GM19397 (cell line): ENCODE measurements around the gene ATG4A.

ENCODE experiments used
- ATAC-seq: cut with Tn5 transposase; IDR thresholded peaks from one replicate; pipeline ENCODE4 v1.9.1; 2021; ENCODE audit warnings: mild to moderate bottlenecking, moderate library complexity; ENCODE audit not compliant: unreplicated experiment

The ATG4A gene

DNA sequence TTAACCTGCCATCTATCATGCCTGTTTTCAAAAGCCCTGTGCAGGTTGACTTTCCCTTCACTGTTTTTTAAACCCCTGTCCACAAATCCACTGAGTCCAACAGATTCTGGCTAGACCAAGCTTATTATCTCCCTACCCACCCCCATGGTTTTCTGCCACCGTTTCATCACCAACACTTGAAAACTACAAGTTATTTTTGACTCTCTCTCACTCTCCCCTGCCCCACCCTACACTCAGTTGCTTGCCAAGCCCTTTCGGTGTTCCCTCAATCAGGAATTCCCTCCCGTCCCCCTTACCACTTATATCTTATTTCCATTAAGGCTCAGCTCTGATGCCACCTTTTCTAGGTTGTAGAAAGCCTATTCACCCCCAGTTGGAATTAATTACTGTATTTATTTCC is 29.7 kb downstream of the ATG4A start:
- no peak for ATAC-seq

DNA sequence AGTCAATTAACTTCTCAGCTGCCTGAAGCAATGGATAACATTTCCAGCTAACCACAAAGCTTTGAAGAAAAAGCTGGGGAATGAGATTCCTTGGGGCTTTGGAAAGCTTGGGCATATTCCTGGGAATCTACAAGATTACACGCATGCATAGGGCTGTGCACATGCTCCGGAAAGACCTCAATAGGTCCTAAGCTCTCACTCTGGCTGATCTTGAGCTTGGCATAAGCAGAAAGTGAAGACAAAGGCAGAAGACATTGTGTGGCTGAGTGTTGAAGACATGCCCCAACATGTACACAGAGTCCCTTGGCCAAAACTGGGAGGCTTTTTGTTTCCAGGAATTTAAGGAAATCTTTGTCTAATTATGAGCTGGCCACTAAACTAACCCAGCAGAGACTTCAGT is 31.2 kb downstream of the ATG4A start:
- no peak for ATAC-seq

DNA sequence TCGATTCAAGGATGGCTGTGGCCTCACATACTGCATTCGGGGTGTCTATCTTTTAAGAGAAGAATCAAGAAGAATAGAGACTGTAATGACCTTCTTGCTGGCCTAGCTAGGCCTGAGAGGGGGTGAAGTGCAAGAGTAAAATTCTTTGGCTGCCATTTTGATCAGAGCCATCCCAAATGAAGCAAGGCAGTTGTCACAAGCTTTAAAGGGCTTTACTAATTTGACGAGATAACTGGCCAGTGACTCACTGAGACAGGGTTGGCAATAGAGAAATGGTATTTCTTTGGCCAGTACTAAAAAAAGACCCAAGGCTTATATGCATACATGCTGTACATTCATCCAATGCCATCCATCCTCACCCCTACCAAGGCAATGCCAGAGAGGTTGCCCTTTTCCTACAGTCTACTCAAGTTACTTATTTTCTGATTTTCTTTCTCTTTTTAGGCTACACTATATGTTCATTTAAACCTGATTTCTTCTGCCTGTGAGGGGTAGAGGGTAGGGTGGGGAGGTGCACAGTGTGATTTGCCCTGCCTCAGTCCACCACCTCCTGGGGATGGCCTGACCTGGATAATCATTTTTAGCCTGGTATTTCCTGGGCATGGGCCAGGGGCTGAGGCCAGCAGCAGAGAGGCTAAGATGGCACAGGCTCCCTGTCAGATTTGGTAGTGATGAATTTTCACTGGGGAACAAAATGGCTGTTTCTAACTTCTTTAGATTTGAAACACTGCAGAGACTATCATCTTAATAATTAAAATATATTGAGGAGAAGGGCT is 32.2 kb downstream of the ATG4A start:
- ATAC-seq = no peak

DNA sequence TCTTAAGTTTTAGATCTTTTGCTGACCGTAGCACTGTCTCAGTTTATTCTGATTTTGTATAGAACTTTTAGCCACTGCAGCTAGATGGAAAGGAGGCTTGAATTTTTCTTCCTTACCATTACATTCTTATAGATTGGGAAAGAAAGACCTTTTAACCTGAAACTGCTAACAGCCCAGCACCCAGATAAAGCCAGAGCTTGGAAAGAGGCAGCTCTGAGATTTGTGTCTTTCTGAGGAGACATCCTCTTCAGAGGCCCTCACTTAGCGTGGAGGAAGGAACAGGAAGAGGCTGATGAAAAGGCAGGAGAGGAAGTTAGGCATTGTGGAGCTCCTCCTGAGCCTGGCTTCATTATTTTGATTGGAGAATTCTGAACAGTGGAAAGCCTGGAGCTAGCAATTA is 35.1 kb downstream of the ATG4A start:
- no peak for ATAC-seq

DNA sequence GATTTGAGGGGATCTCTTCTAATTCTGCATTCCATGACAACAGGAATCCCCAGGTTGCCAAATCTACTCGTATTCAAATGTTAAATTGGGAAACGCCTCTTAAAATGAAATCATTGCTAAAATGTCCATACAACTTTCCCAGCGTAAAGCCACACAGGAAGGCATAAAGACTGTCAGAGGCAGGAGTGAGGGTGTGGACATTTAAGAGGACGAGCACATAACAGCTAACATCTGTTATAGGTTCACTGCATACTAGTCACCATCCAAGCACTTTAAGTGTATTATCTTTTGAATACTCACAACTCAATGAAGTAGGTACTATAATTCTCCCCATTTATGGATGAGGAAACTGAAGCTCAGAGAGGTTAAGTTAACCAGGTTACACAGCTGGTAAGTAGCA is 35.6 kb downstream of the ATG4A start:
- ATAC-seq = no peak

- no peak for ATAC-seq
These were observed 39.3 kb downstream of the ATG4A start for GRCh38 chrX:108130889-108131288.

DNA sequence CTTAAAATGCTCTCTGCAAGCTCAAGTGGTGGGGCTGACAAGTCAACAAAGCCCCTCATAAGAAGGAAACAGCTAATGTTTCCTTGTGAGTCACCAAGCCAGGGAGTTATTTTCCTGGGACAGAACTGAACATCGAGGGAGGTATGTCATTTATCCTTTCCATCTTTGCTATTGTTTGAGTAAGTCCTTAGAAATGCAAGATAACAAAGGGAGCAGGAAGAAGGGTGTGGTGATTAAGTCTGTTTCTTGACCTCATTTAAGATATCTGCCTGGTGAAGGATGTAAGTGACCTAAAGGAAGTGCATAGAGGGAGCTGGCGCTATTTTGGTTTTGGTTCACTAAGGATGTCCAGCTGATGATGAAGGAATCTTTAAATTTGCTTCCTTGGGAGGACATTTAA is 39.9 kb downstream of the ATG4A start:
- no peak for ATAC-seq

DNA sequence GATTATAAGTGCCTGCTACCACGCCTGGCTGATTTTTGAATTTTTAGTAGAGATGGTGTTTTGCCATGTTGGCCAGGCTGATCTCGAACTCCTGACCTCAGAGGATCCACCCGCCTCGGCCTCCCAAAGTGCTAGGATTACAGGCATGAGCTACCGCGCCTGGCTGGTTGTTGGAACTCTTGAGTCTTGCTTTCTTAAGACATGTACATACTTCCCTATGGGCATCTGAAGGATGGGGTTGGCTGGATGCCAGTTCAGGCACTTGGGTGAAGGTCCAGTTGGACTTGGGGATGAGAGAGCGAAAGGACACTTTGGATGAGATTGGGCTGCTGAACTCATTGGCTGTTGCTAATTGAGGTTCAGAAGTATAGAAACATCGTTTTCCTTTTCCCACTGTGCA is 40.5 kb downstream of the ATG4A start:
- ATAC-seq = no peak

GRCh38 chrX:108132876-108133275 is 41.3 kb downstream of the ATG4A start:
- no peak for ATAC-seq

GRCh38 chrX:108134724-108135123 is 43.1 kb downstream of the ATG4A start:
- no peak for ATAC-seq

- no peak for ATAC-seq
These were observed 47.5 kb downstream of the ATG4A start for GRCh38 chrX:108138814-108139702.

- no peak for ATAC-seq
These were observed 56.9 kb downstream of the ATG4A start for GRCh38 chrX:108148524-108148923.

GRCh38 chrX:108156082-108156481 is 64.5 kb downstream of the ATG4A start:
- ATAC-seq = no peak

- no peak for ATAC-seq
These were observed 65.4 kb downstream of the ATG4A start for GRCh38 chrX:108156934-108157466.

- ATAC-seq = no peak
These were observed 66.0 kb downstream of the ATG4A start for GRCh38 chrX:108157628-108158027.

- no peak for ATAC-seq
These were observed 67.6 kb downstream of the ATG4A start for GRCh38 chrX:108159028-108159670.

- no peak for ATAC-seq
These were observed 68.7 kb downstream of the ATG4A start for GRCh38 chrX:108160309-108160708.

GRCh38 chrX:108162265-108162664 is 70.7 kb downstream of the ATG4A start:
- ATAC-seq = no peak

DNA sequence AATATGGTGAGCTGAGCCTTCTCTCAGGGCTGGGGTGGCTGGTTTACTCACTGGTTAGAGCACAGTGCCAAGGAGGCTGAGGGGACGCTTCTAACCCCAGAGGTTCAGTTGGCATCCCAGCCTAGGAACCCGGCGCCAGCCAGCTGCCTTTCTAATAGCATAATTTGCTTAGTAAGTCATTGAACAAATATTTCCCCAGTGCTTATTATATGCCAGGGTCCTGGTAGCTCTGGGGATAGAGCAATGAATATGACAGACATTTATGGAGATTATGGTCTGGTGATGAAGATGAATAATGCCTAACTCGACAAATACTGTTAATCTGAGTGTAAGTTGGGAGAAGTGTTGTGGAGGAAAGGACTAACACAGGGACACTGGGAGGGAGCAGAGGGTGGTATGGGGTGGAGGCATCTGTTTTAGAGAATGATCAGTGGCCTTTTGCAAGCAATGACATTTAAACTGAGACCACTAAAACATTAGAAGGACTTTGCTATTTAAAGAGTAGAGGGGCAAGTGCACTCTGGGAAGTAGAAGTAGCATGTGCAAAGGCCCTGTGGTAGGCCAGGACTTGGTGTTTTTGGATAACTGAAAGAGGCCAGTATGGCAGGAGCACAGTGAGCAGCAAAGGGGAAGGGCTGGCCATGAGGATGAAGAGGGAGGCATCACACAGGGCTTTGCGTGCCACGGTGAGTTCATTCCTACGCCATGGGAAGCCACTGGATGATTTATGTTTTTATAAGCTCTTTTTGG is 71.9 kb downstream of the ATG4A start:
- no peak for ATAC-seq

DNA sequence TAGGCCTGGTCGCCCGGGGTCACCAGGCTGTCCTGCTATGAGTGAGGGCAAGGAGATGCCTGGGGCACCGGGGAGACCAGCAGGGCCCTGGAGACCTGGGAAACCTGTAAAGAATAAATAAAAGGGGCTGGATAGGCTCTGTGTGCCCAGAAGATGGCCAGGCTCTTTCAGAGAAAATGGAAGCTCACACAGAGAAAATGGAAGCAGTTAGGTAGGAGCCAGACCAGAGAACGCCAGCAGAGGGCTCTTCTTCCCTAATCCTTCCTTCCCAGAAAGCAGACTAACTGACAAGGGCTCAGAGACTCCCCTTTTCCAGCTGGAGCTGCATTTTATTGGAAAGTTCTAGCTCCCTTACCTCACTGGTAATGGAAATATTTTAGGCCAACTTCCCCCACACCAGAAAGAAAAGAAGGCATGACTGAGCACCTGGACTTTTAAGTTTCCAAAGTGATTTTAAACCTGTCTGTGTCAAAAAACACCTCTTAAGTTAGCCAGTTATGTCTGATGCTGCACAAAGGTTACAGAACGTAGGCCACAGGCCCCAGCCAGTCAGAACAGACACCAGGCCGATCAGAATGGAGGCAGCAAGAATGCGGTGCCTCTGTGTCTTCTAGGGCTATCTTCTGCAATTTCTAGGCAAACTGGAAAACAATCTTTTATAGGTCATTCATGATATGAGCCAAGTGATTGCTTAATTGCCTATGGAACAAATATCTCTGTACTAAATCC is 74.0 kb downstream of the ATG4A start:
- ATAC-seq = no peak
